ENCODE measurements around the gene PLAU.

The PLAU gene

DNA sequence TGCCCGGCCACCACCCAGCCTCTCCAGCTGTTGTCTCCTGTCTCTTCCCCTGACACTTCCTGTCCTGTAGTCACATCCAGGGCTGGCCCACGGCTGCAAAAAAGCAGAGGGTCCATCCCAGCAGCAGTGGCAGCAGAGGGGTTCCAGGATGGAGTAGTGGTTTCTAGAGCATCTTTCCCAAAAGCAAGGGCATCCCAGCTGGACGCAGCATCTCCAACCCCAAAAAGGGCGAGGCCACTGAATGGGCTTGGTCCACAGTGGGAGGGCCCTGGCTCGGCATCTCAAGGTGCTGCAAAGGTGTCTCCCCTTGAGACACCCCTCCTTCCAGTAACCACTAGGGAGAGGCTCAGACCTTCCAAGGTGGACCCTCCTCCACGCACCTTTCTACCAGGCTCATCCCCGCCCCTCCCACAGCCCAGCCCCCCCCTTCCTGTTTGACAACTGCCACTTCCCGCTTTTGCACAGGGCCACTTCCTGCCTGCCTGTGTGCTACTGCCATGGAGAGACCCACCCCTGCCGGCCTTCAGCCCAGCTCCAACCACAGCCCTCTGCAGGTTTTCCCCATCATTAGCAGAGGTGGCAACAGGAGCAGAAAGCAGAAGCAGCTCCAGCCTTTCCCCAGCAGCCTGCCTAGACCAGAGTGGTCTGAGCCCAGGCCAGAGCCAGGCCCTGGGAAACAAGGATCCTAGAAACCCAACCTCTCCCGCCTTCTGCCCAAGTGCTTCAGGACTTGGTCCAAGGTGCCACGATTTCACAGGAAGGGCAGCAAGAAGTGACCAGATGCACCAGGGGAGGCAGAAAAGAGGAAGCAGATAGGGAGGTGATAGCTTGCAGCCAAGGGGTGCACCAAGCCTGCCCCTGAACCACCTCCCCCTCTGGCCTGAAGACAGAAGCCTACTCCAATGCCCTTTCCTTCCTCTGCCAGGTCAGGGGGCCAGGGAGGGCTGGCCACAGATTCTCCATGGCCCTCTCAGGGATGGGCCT lies 45.2 kb upstream of the PLAU start:
- no peak for DNase-seq
- no peak overlapping the region for H3K27ac Mint-ChIP-seq
- H3K27me3 Mint-ChIP-seq (ENCODE audit: low read depth, poor library complexity): peaks cover 2% of the 10 kb centered on the region
- H3K4me1 Mint-ChIP-seq: peaks cover 41% of the 10 kb centered on the region
- TF ChIP-seq, protein P1, sequence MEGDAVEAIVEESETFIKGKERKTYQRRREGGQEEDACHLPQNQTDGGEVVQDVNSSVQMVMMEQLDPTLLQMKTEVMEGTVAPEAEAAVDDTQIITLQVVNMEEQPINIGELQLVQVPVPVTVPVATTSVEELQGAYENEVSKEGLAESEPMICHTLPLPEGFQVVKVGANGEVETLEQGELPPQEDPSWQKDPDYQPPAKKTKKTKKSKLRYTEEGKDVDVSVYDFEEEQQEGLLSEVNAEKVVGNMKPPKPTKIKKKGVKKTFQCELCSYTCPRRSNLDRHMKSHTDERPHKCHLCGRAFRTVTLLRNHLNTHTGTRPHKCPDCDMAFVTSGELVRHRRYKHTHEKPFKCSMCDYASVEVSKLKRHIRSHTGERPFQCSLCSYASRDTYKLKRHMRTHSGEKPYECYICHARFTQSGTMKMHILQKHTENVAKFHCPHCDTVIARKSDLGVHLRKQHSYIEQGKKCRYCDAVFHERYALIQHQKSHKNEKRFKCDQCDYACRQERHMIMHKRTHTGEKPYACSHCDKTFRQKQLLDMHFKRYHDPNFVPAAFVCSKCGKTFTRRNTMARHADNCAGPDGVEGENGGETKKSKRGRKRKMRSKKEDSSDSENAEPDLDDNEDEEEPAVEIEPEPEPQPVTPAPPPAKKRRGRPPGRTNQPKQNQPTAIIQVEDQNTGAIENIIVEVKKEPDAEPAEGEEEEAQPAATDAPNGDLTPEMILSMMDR (IDR thresholded peaks at IDR 0.05): no peak
- no peak overlapping the region for H3K4me3 Mint-ChIP-seq
- H3K9me3 Mint-ChIP-seq: no peaks in the 10 kb centered on the region
- peaks cover 13% of the 10 kb centered on the region for H3K36me3 Mint-ChIP-seq (ENCODE audit: low read depth)

- H3K27ac Mint-ChIP-seq: no peak overlapping the region
- TF ChIP-seq, protein P1 (IDR thresholded peaks at IDR 0.05): no peak
- no peak overlapping the region for H3K4me3 Mint-ChIP-seq
- no peak for DNase-seq
- peaks cover 2% of the 10 kb centered on the region for H3K27me3 Mint-ChIP-seq (ENCODE audit: low read depth, poor library complexity)
- H3K36me3 Mint-ChIP-seq (ENCODE audit: low read depth): peaks cover 11% of the 10 kb centered on the region
- no peaks in the 10 kb centered on the region for H3K9me3 Mint-ChIP-seq
- peaks cover 50% of the 10 kb centered on the region for H3K4me1 Mint-ChIP-seq
These were observed 44.3 kb upstream of the PLAU start for GRCh38 chr10:73866621-73867020.

DNA sequence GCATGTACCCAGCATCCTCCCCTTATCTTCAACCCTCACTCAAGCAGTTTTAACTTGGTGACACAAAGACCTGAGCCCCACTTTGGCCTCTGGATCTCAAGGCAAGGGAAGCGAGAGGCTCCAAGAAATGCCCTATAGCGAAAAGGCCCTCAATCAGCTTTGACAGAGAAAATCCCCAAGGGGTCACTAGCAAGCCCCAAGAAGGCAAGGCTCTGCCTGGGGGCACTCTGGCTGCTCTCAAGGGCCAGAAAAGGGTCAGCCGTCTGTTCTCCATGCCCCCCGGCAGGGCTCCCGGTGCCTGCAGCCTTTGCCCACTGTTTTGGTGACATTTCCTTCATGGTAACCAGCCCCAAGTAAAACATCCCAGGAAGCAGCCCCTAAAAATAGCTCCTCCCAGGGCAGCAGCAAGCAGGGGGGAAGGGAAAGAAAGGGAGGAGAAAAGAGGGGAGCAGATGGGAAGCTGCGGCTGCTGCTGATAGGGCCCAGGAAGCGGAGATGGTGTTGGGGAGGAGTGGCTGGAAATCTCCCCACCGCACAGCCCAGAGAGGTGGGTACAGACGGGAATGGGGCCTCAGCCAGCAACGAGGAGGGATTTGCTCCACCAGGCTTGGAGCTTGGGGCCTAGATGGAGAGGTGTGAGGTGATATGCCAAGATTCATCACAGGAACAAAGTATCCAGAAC lies 43.7 kb upstream of the PLAU start:
- peak overlapping the region; percentile 20 for H3K4me3 Mint-ChIP-seq
- H3K9me3 Mint-ChIP-seq: no peaks in the 10 kb centered on the region
- peaks cover 11% of the 10 kb centered on the region for H3K36me3 Mint-ChIP-seq (ENCODE audit: low read depth)
- H3K4me1 Mint-ChIP-seq: peaks cover 56% of the 10 kb centered on the region
- peaks cover 3% of the 10 kb centered on the region for H3K27me3 Mint-ChIP-seq (ENCODE audit: low read depth, poor library complexity)
- peak; percentile 26 for DNase-seq
- TF ChIP-seq, protein P1 (IDR thresholded peaks at IDR 0.05): no peak
- peak overlapping the region; percentile 83 for H3K27ac Mint-ChIP-seq

DNA sequence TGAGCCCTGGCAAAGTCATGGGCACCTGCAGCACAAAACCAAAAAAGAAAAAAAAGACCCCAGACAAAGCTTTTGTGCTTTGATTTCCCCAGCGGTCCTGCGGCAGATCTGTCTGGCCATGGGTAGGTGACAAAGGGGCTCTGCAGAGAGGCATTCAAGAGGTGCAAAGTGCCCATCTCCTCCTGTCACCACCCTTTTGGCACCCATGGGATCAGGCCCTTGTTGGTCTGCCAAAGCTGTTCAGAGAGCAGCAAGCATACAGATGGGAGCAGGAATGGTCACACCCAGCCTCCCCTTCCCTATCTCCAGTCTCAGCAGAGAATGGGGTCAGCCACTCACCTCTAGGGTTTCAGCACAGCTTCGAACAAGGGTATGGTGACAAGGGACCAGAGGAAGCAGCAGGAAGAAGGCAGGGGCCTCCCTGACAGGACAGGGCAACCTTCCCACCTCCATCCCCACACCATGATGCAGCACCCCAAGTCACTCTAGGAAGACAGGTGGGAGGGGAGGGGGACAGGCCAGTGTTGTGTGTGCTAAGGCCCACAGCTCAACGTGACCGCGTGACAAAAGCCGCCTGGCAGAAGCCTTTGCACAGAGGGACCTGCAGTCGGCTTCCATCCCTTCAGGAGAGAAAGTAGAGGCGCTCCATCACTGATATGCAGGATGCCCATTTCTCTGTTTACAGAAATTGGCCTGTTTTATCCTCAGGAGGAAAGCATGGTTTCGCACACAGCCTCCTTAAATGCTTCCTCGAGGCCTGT lies 42.9 kb upstream of the PLAU start:
- H3K4me3 Mint-ChIP-seq: no peak overlapping the region
- DNase-seq: no peak
- peaks cover 64% of the 10 kb centered on the region for H3K4me1 Mint-ChIP-seq
- peaks cover 11% of the 10 kb centered on the region for H3K36me3 Mint-ChIP-seq (ENCODE audit: low read depth)
- H3K9me3 Mint-ChIP-seq: no peaks in the 10 kb centered on the region
- H3K27me3 Mint-ChIP-seq (ENCODE audit: low read depth, poor library complexity): peaks cover 5% of the 10 kb centered on the region
- TF ChIP-seq, protein P1 (IDR thresholded peaks at IDR 0.05): no peak
- no peak overlapping the region for H3K27ac Mint-ChIP-seq

GRCh38 chr10:73868655-73869195 lies 42.2 kb upstream of the PLAU start:
- H3K27ac Mint-ChIP-seq: peak overlapping the region; percentile 72
- TF ChIP-seq, protein P1 (IDR thresholded peaks at IDR 0.05): no peak
- no peak for DNase-seq
- no peak overlapping the region for H3K4me3 Mint-ChIP-seq
- peaks cover 68% of the 10 kb centered on the region for H3K4me1 Mint-ChIP-seq
- no peaks in the 10 kb centered on the region for H3K9me3 Mint-ChIP-seq
- peaks cover 11% of the 10 kb centered on the region for H3K36me3 Mint-ChIP-seq (ENCODE audit: low read depth)
- H3K27me3 Mint-ChIP-seq (ENCODE audit: low read depth, poor library complexity): peaks cover 5% of the 10 kb centered on the region
